Astrocyte (in vitro differentiated cells and primary cell): Measurements from ENCODE around the gene PSME1. TPM values are rescaled to one million over a fixed set of nuclear protein-coding genes. Genes with fewer than 3 reads are reported as not detected.

Source experiments
- DNase-seq: peaks from one replicate; pipeline ENCODE4 v3.0.0-alpha.2; 2010; ENCODE audit warnings: low read depth
- FAIRE-seq: peaks from 2 replicates; lab custom pipeline; 2011; peaks lifted over from hg19 to GRCh38; lab: Jason Lieb, UNC
- H2AFZ ChIP-seq: 2 replicates; pipeline ENCODE4 v1.6.0; 2012; ENCODE audit warnings: low read depth, low read length, inconsistent platforms
- H3K27ac ChIP-seq: 2 replicates; pipeline ENCODE4 v1.5.1; 2011; ENCODE audit warnings: low read depth, low read length, inconsistent platforms
- H3K27me3 ChIP-seq: 2 replicates; pipeline ENCODE4 v1.6.0; 2011; ENCODE audit warnings: low read length, inconsistent platforms; ENCODE audit not compliant: insufficient read depth
- H3K36me3 ChIP-seq: 2 replicates; pipeline ENCODE4 v1.5.1; 2011; ENCODE audit warnings: low read length, inconsistent platforms; ENCODE audit not compliant: insufficient read depth
- H3K4me1 ChIP-seq: 2 replicates; pipeline ENCODE4 v1.5.1; 2011; ENCODE audit warnings: low read length, inconsistent platforms; ENCODE audit not compliant: insufficient read depth
- H3K4me2 ChIP-seq: 2 replicates; pipeline ENCODE4 v1.6.0; 2012; ENCODE audit warnings: low read length, inconsistent platforms
- H3K4me3 ChIP-seq: 2 replicates; pipeline ENCODE4 v1.5.1; 2011; ENCODE audit warnings: low read depth, mild to moderate bottlenecking, low read length, inconsistent platforms; ENCODE audit not compliant: insufficient read depth
- H3K79me2 ChIP-seq: 2 replicates; pipeline ENCODE4 v1.6.0; 2012; ENCODE audit warnings: mild to moderate bottlenecking, low read length, inconsistent platforms; ENCODE audit not compliant: insufficient read depth
- H3K9ac ChIP-seq: 2 replicates; pipeline ENCODE4 v1.6.0; 2012; ENCODE audit warnings: mild to moderate bottlenecking, low read length, inconsistent platforms
- H3K9me3 ChIP-seq: 2 replicates; pipeline ENCODE4 v1.5.1; 2012; ENCODE audit warnings: low read depth, mild to moderate bottlenecking, low read length, inconsistent platforms; ENCODE audit not compliant: insufficient read depth
- H4K20me1 ChIP-seq: 2 replicates; pipeline ENCODE4 v1.6.0; 2012; ENCODE audit warnings: low read length, inconsistent platforms; ENCODE audit not compliant: insufficient read depth
- H3K27ac Mint-ChIP-seq: one replicate; pipeline ENCODE4 v1.8.0; 2021; ENCODE audit warnings: mild to moderate bottlenecking, mixed read lengths; ENCODE audit not compliant: unreplicated experiment
- H3K27me3 Mint-ChIP-seq: one replicate; pipeline ENCODE4 v1.8.0; 2021; ENCODE audit warnings: low read depth, mixed read lengths; ENCODE audit not compliant: unreplicated experiment
- H3K36me3 Mint-ChIP-seq: one replicate; pipeline ENCODE4 v1.8.0; 2021; ENCODE audit warnings: low read depth, mixed read lengths; ENCODE audit not compliant: unreplicated experiment
- H3K4me1 Mint-ChIP-seq: one replicate; pipeline ENCODE4 v1.8.0; 2021; ENCODE audit warnings: low read depth, mixed read lengths; ENCODE audit not compliant: unreplicated experiment
- H3K4me3 Mint-ChIP-seq: one replicate; pipeline ENCODE4 v1.8.0; 2021; ENCODE audit warnings: mild to moderate bottlenecking, moderate library complexity, mixed read lengths; ENCODE audit not compliant: unreplicated experiment
- H3K9me3 Mint-ChIP-seq: one replicate; pipeline ENCODE4 v1.8.0; 2021; ENCODE audit warnings: mild to moderate bottlenecking, mixed read lengths; ENCODE audit not compliant: unreplicated experiment
- CTCF ChIP-seq: IDR thresholded peaks from 2 replicates; pipeline ENCODE4 v1.5.1; 2011; ENCODE audit warnings: low read depth, mild to moderate bottlenecking, inconsistent platforms, low read length, moderate library complexity; ENCODE audit not compliant: insufficient read depth
- EZH2 ChIP-seq: IDR thresholded peaks from 2 replicates; pipeline ENCODE4 v1.6.1; 2012; ENCODE audit warnings: mild to moderate bottlenecking, low read length, inconsistent platforms; ENCODE audit not compliant: insufficient read depth
- total RNA-seq: library from RNA; stranded (reverse); gene quantifications from 2 replicates; pipeline ENCODE4 v1.2.1, GENCODE V29; 2021

The PSME1 gene
- total RNA-seq, 1 donor from 2014 or later, result 122 TPM

- H3K36me3 ChIP-seq, result no peaks in the 10 kb centered on the region
- Mint-ChIP-seq H3K27ac (no peak overlapping the region), H3K4me1 (peaks cover 5% of the 10 kb centered on the region), H3K4me3 (no peak overlapping the region), H3K27me3 (no peaks in the 10 kb centered on the region), H3K36me3 (peaks cover 51% of the 10 kb centered on the region), H3K9me3 (no peaks in the 10 kb centered on the region)
- H3K9ac ChIP-seq, result no peak overlapping the region
- no peaks in the 10 kb centered on the region for H4K20me1 ChIP-seq
- H3K27me3 ChIP-seq, result no peaks in the 10 kb centered on the region
- FAIRE-seq (no peak), DNase-seq (no peak)
- no peaks in the 10 kb centered on the region for H3K79me2 ChIP-seq
- H3K27ac ChIP-seq, result no peak overlapping the region
- no peak overlapping the region for H2AFZ ChIP-seq
- H3K9me3 ChIP-seq, result no peaks in the 10 kb centered on the region
- H3K4me3 ChIP-seq, result no peak overlapping the region
- no peaks in the 10 kb centered on the region for H3K4me1 ChIP-seq
- H3K4me2 ChIP-seq, result no peak overlapping the region
- TF ChIP-seq CTCF (no peak), EZH2 (no peak)
These were observed 35.6 kb upstream of the PSME1 start for GRCh38 chr14:24100197-24100981.

- DNase-seq (no peak), FAIRE-seq (no peak)
- no peaks in the 10 kb centered on the region for H3K9me3 Mint-ChIP-seq
- H3K9ac ChIP-seq, result no peak overlapping the region
- H3K79me2 ChIP-seq, result no peaks in the 10 kb centered on the region
- peaks cover 47% of the 10 kb centered on the region for H3K36me3 Mint-ChIP-seq
- no peak overlapping the region for H3K27ac ChIP-seq
- no peak for TF ChIP-seq CTCF
- no peak for TF ChIP-seq EZH2
- no peaks in the 10 kb centered on the region for H3K27me3 Mint-ChIP-seq
- no peak overlapping the region for H3K4me2 ChIP-seq
- no peak overlapping the region for H3K27ac Mint-ChIP-seq
- no peak overlapping the region for H3K4me3 Mint-ChIP-seq
- H2AFZ ChIP-seq, result no peak overlapping the region
- H3K4me3 ChIP-seq, result no peak overlapping the region
- no peaks in the 10 kb centered on the region for H3K4me1 ChIP-seq
- no peaks in the 10 kb centered on the region for H3K4me1 Mint-ChIP-seq
- no peaks in the 10 kb centered on the region for H3K27me3 ChIP-seq
- no peaks in the 10 kb centered on the region for H4K20me1 ChIP-seq
- no peaks in the 10 kb centered on the region for H3K36me3 ChIP-seq
- no peaks in the 10 kb centered on the region for H3K9me3 ChIP-seq
These were observed 35.0 kb upstream of the PSME1 start for GRCh38 chr14:24100982-24101494.
